GM21423 (cell line): ENCODE data around the gene CACNA1G.

Experiments used
- ATAC-seq: cut with Tn5 transposase; IDR thresholded peaks from one replicate; pipeline ENCODE4 v1.9.1; 2021; ENCODE audit warnings: mild to moderate bottlenecking, moderate library complexity; ENCODE audit not compliant: unreplicated experiment

The CACNA1G gene

GRCh38 chr17:50533185-50533584 is 27.3 kb upstream of the CACNA1G start:
- ATAC-seq, result no peak

GRCh38 chr17:50533720-50534148 is 26.8 kb upstream of the CACNA1G start:
- ATAC-seq, result no peak

- ATAC-seq, result no peak
Measured at GRCh38 chr17:50534222-50534978, 26.1 kb upstream of the CACNA1G start.

- ATAC-seq, result no peak
Measured at GRCh38 chr17:50534979-50535326, 25.6 kb upstream of the CACNA1G start.

- ATAC-seq, result no peak
Measured at GRCh38 chr17:50535407-50535806, 25.1 kb upstream of the CACNA1G start.

- ATAC-seq, result no peak
Measured at GRCh38 chr17:50536683-50537646, 23.6 kb upstream of the CACNA1G start.

- no peak for ATAC-seq
Measured at GRCh38 chr17:50537721-50538548, 22.6 kb upstream of the CACNA1G start.

- ATAC-seq, result no peak
Measured at GRCh38 chr17:50538549-50539410, 21.7 kb upstream of the CACNA1G start.

- ATAC-seq, result no peak
Measured at GRCh38 chr17:50539762-50540559, 20.6 kb upstream of the CACNA1G start.

- ATAC-seq, result no peak
Measured at GRCh38 chr17:50540560-50541401, 19.7 kb upstream of the CACNA1G start.

- ATAC-seq, result no peak
Measured at GRCh38 chr17:50541402-50541715, 19.2 kb upstream of the CACNA1G start.

GRCh38 chr17:50541716-50542688 is 18.5 kb upstream of the CACNA1G start:
- ATAC-seq, result peak; percentile 72

- ATAC-seq, result no peak
Measured at GRCh38 chr17:50542795-50543774, 17.4 kb upstream of the CACNA1G start.

- ATAC-seq, result no peak
Measured at GRCh38 chr17:50544516-50544915, 16.0 kb upstream of the CACNA1G start.

- no peak for ATAC-seq
Measured at GRCh38 chr17:50545311-50545710, 15.2 kb upstream of the CACNA1G start.

- no peak for ATAC-seq
Measured at GRCh38 chr17:50546701-50547034, 13.8 kb upstream of the CACNA1G start.
